A673 (cell line): ENCODE data around the gene SPATA33. TPM values are rescaled to one million over a fixed set of nuclear protein-coding genes. Genes with fewer than 3 reads are reported as not detected.

ENCODE experiments used
- Bru-seq: library from RNA; stranded (reverse); fragments of 400-500 nt; gene quantifications from one replicate; lab custom pipeline; 2021; lab: Mats Ljungman, UMichigan
- BruChase-seq, 2 experiments: library from RNA; stranded (reverse); fragments of 400-500 nt; gene quantifications; one replicate each; lab custom pipeline; 2021; lab: Mats Ljungman, UMichigan
- BruUV-seq: library from RNA; stranded (reverse); fragments of 400-500 nt; replicated peaks from 2 replicates; lab custom pipeline; 2021; lab: Mats Ljungman, UMichigan
- CTCF ChIA-PET: fragments of 300-600 bp; sonication (Branson Sonifier 250); formaldehyde crosslinking; loops from one replicate; lab custom pipeline; 2022; ENCODE audit warnings: antibody characterized with exemption; lab: Charles Lee
- POLR2A ChIA-PET: fragments of 300-600 bp; sonication (Branson Sonifier 250); formaldehyde crosslinking; loops from one replicate; lab custom pipeline; 2022; ENCODE audit warnings: antibody characterized with exemption; ENCODE audit not compliant: low non-redundant PET; lab: Charles Lee
- DNase-seq: peaks from one replicate; pipeline ENCODE4 v3.0.0-alpha.2; 2015; ENCODE audit warnings: low spot score
- H3K27ac ChIP-seq: fragments of 200-600 bp; sonication (generic); 2 replicates; pipeline ENCODE4 v1.5.1; 2016; ENCODE audit warnings: mixed run types, low read depth, mild to moderate bottlenecking, mixed read lengths, antibody characterized with exemption, low read length; ENCODE audit not compliant: poor library complexity, severe bottlenecking
- H3K27me3 ChIP-seq: fragments of 200-600 bp; sonication (generic); replicated peaks from 2 replicates; pipeline ENCODE4 v1.6.1; 2017; ENCODE audit warnings: mixed run types, low read depth, mild to moderate bottlenecking, mixed read lengths, antibody characterized with exemption, low read length; ENCODE audit not compliant: insufficient read depth, poor library complexity
- H3K36me3 ChIP-seq: fragments of 200-600 bp; sonication (generic); 2 replicates; pipeline ENCODE4 v1.6.1; 2016; ENCODE audit warnings: mixed run types, mild to moderate bottlenecking, mixed read lengths, antibody characterized with exemption, low read length; ENCODE audit not compliant: insufficient read depth, poor library complexity, severe bottlenecking
- H3K4me1 ChIP-seq: fragments of 200-600 bp; sonication (generic); 2 replicates; pipeline ENCODE4 v1.6.1; 2017; ENCODE audit warnings: mixed run types, mild to moderate bottlenecking, mixed read lengths, antibody characterized with exemption, low read length; ENCODE audit not compliant: insufficient read depth, poor library complexity, severe bottlenecking
- H3K4me3 ChIP-seq: fragments of 200-600 bp; sonication (generic); 2 replicates; pipeline ENCODE4 v1.5.1; 2016; ENCODE audit warnings: low read depth, mixed run types, mild to moderate bottlenecking, mixed read lengths, low read length; ENCODE audit not compliant: poor library complexity, severe bottlenecking
- H3K9me3 ChIP-seq: fragments of 200-600 bp; sonication (generic); 2 replicates; pipeline ENCODE4 v1.6.1; 2016; ENCODE audit warnings: mixed run types, low read depth, mild to moderate bottlenecking, mixed read lengths, antibody characterized with exemption, low read length; ENCODE audit not compliant: poor library complexity, severe bottlenecking
- CTCF ChIP-seq: fragments of 300-800, 200-600 bp; sonication (generic); conservative IDR thresholded peaks from 2 replicates; pipeline ENCODE4 v1.5.1; 2017; ENCODE audit warnings: low read depth, mild to moderate bottlenecking, antibody characterized with exemption, low read length, moderate library complexity, mixed read lengths
- EZH2 ChIP-seq: fragments of 200-600 bp; sonication (generic); IDR thresholded peaks from 2 replicates; pipeline ENCODE4 v1.6.1; 2017; ENCODE audit warnings: borderline replicate concordance, low read depth, mild to moderate bottlenecking, mixed read lengths, antibody characterized with exemption, low read length; ENCODE audit not compliant: poor library complexity, severe bottlenecking
- intact Hi-C: fragments of 100-400 bp; cut with micrococcal nuclease; formaldehyde crosslinking; loops from one replicate; pipeline ENCODE4 v1.10.0; 2022; ENCODE audit not compliant: unreplicated experiment
- long read RNA-seq: library from polyadenylated mRNA; stranded (forward); transcript quantifications from one replicate; pipeline ENCODE4 v2.0.0, GENCODE V29; 2022
- total RNA-seq: library from RNA; stranded (reverse); gene quantifications from 2 replicates; pipeline ENCODE4 v1.2.3, GENCODE V29; 2021

SPATA33 gene
- total RNA-seq (39.1 and 46.7 TPM in 2 replicates), Bru-seq, nascent RNA (percentile 69 among the genes with signal in this experiment), BruChase-seq, experiment 1, labeled RNA remaining after a 2-hour chase (percentile 70 among the genes with signal in this experiment), BruChase-seq, experiment 2, labeled RNA remaining after a 6-hour chase (percentile 84 among the genes with signal in this experiment)
- long read RNA-seq, transcript SPATA33-209 (3 exons, 1,490 nt), result major isoform, 7 of 34 reads
- long read RNA-seq, partial matches to known transcripts, result 0 of 34 reads
- long read RNA-seq, other reads (novel, unspliced or antisense), result 16 of 34 reads

- H3K9me3 ChIP-seq, result no peaks in the 10 kb centered on the region
- peaks cover 26% of the 10 kb centered on the region for H3K36me3 ChIP-seq
- H3K4me1 ChIP-seq, result peaks cover 18% of the 10 kb centered on the region
- DNase-seq, result peak; percentile 92
- intact Hi-C loops, result no loop called here
- CTCF ChIA-PET, result interaction anchor here (0.6 kb wide), 3 partner anchors 15 to 251 kb away, joined by 3 to 8 read pairs (median 6); no protein-coding TSS in a partner anchor
- POLR2A ChIA-PET, result no interaction called here
- H3K4me3 ChIP-seq, result peak within 1 kb of the TSS; percentile 96
- TF ChIP-seq EZH2 (no peak), CTCF (no peak)
- peak within 1 kb of the TSS; percentile 85 for H3K27ac ChIP-seq
- H3K27me3 ChIP-seq, result no peaks in the 10 kb centered on the region
- no TSS peak for BruUV-seq
Measured at GRCh38 chr16:89657442-89658220, at the start of gene SPATA33, which contains the start of gene CHMP1A. TSS of gene SPATA33 (plus strand) at chr16:89657836. CDS start at chr16:89657912, 76 bp downstream. TSS of gene CHMP1A (minus strand) at chr16:89657708. CDS start at chr16:89657588, 120 bp downstream.

- DNase-seq, result no peak
- Histone ChIP-seq H3K27ac (no peak overlapping the region), H3K4me1 (peaks cover under 1% of the 10 kb centered on the region), H3K4me3 (no peak overlapping the region), H3K36me3 (no peaks in the 10 kb centered on the region), H3K9me3 (no peaks in the 10 kb centered on the region), H3K27me3 (no peaks in the 10 kb centered on the region)
- TF ChIP-seq EZH2, result no peak
- TF ChIP-seq CTCF, result no peak
- BruUV-seq, result no TSS peak
- intact Hi-C loops, result no loop called here
- POLR2A ChIA-PET, result no interaction called here
- CTCF ChIA-PET, result no interaction called here
Measured at GRCh38 chr16:89607937-89608740, 49.5 kb upstream of the SPATA33 start.

GRCh38 chr16:89610108-89610453 lies 47.6 kb upstream of the SPATA33 start:
- POLR2A ChIA-PET, result no interaction called here
- no TSS peak for BruUV-seq
- no peak for DNase-seq

More at GRCh38 chr16:89610108-89610453, 47.6 kb upstream of the SPATA33 start:
- no peak for TF ChIP-seq CTCF
- TF ChIP-seq EZH2, result no peak
- intact Hi-C loops, result no loop called here
- Histone ChIP-seq H3K27me3 (no peaks in the 10 kb centered on the region), H3K36me3 (no peaks in the 10 kb centered on the region), H3K9me3 (no peaks in the 10 kb centered on the region), H3K27ac (no peak overlapping the region), H3K4me3 (no peak overlapping the region), H3K4me1 (no peaks in the 10 kb centered on the region)
- CTCF ChIA-PET, result no interaction called here
